HG02981 (cell line): Measurements from ENCODE around the gene CCDC80.
A peak's percentile ranks its signal among the peaks of the same experiment; 100 is the strongest.
"Not testable (repeated sequence)": the region's sequence is repeated elsewhere in the genome, so short reads cannot be mapped to it uniquely, and the experiment has no call there.

Experiments
- ATAC-seq: cut with Tn5 transposase; IDR thresholded peaks from one replicate; pipeline ENCODE4 v1.9.1; 2021; ENCODE audit warnings: mild to moderate bottlenecking, moderate library complexity; ENCODE audit not compliant: unreplicated experiment

Gene CCDC80

GRCh38 chr3:112597945-112598344, 43.0 kb downstream of the CCDC80 start:
- ATAC-seq: no peak

GRCh38 chr3:112594856-112595255, 46.1 kb downstream of the CCDC80 start:
- no peak for ATAC-seq

- no peak for ATAC-seq
These were observed 47.7 kb downstream of the CCDC80 start for GRCh38 chr3:112593258-112593657.

- no peak for ATAC-seq
These were observed 53.6 kb downstream of the CCDC80 start for GRCh38 chr3:112587336-112587735.

GRCh38 chr3:112585782-112586181, 55.2 kb downstream of the CCDC80 start:
- ATAC-seq: no peak

- no peak for ATAC-seq
These were observed 57.8 kb downstream of the CCDC80 start for GRCh38 chr3:112583105-112583504.

GRCh38 chr3:112582244-112582874, 58.6 kb downstream of the CCDC80 start:
- no peak for ATAC-seq

- no peak for ATAC-seq
These were observed 61.2 kb downstream of the CCDC80 start for GRCh38 chr3:112579697-112580096.

- ATAC-seq: no peak
These were observed 61.7 kb downstream of the CCDC80 start for GRCh38 chr3:112579232-112579631.

GRCh38 chr3:112572701-112573100, 68.2 kb downstream of the CCDC80 start:
- no peak for ATAC-seq

- ATAC-seq: no peak
These were observed 71.7 kb downstream of the CCDC80 start for GRCh38 chr3:112569265-112569664.

- no peak for ATAC-seq
These were observed 72.3 kb downstream of the CCDC80 start for GRCh38 chr3:112568642-112569041.

- ATAC-seq: no peak
These were observed 76.0 kb downstream of the CCDC80 start for GRCh38 chr3:112564940-112565305.

GRCh38 chr3:112564247-112564939, 76.5 kb downstream of the CCDC80 start:
- not testable (repeated sequence) for ATAC-seq

GRCh38 chr3:112561734-112562529, 79.0 kb downstream of the CCDC80 start, which contains the start of the genes ATG3 and SLC35A5:
ATG3 (minus strand) TSS chr3:112561962; CDS start chr3:112561528, 434 bp downstream.
SLC35A5 (plus strand) TSS chr3:112562045; CDS start chr3:112563404, 1,359 bp downstream.
- peak; percentile 77 for ATAC-seq

GRCh38 chr3:112561484-112561733, 79.5 kb downstream of the CCDC80 start:
- ATAC-seq: peak; percentile 31

GRCh38 chr3:112560721-112561483, 80.0 kb downstream of the CCDC80 start:
- ATAC-seq: peak; percentile 23

- ATAC-seq: no peak
These were observed 80.6 kb downstream of the CCDC80 start for GRCh38 chr3:112560307-112560706.

- no peak for ATAC-seq
These were observed 83.0 kb downstream of the CCDC80 start for GRCh38 chr3:112557976-112558375.

- ATAC-seq: no peak
These were observed 85.3 kb downstream of the CCDC80 start for GRCh38 chr3:112555535-112556170.

- ATAC-seq: no peak
These were observed 90.1 kb downstream of the CCDC80 start for GRCh38 chr3:112550859-112551258.
